ENCODE results near the gene ZDHHC5. TPM values are rescaled to one million over a fixed set of nuclear protein-coding genes. Genes with fewer than 3 reads are reported as not detected.

The ZDHHC5 gene
- polyA plus RNA-seq, 1 donor (not counting 4 experiments of a cell fraction or from before 2014, with no cell fraction given), result 79.3 TPM

DNA sequence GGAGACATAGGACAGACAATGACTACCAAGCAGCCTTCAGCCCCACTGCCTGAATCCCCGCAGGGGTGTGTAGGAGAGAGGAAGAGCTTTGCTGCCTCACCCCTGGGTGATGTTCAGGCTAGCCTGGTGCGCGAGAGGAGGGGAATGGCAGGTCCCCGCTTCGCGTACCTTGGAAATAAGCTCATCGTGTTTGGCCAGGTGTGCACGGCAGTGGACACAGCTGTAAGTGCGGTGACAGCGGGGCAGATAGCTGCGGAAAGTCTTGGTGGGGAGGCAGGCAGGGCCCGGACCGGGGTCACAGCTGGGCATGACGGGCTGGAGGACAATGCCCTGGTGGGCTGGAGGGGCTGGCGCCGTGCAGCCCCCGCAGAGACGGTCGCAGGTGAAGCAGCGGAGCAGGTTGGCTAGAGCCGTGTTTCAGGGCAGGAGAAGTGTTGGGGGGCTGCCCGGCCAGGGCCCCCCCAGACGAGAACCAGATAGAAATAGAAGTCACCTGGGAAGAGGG is 21.1 kb upstream of the ZDHHC5 start:
- TF ChIP-seq EZH2 (IDR thresholded peaks at IDR 0.05; ENCODE audit: low read length), result peak; percentile 35
- no peak for TF ChIP-seq CTCF (optimal IDR thresholded peaks at IDR 0.05 in 1 of 3, IDR thresholded peaks at IDR 0.05 in 1 of 3, conservative IDR thresholded peaks at IDR 0.05 in 1 of 3; ENCODE audit: extremely low read depth in 1 of 3, insufficient read depth in 2 of 3, low read length in 3 of 3)
- DNase-seq (ENCODE audit: low read depth, low spot score) (no peak), FAIRE-seq (no peak)
- peaks cover 0 to under 1% of the 10 kb centered on the region in 2 experiments for H3K36me3 ChIP-seq (ENCODE audit: control insufficient read depth in 2 of 2, extremely low read depth in 1 of 2, insufficient read depth in 2 of 2, low read length in 2 of 2)
- H3K4me1 ChIP-seq (ENCODE audit: control insufficient read depth, extremely low read depth, insufficient read depth, low read length), result peaks cover 41% of the 10 kb centered on the region
- no peak overlapping the region for H2AFZ ChIP-seq (ENCODE audit: control insufficient read depth, low read length)
- no peak overlapping the region for H3K4me3 ChIP-seq (ENCODE audit: control insufficient read depth in 2 of 3, extremely low read depth in 1 of 3, insufficient read depth in 2 of 3, low read depth in 1 of 3, low read length in 3 of 3)
- peak overlapping the region; percentile 27 for H3K4me2 ChIP-seq (ENCODE audit: control insufficient read depth, extremely low read depth, insufficient read depth, low read depth, low read length)
- no peaks in the 10 kb centered on the region for H3K9me3 ChIP-seq (ENCODE audit: control insufficient read depth, low read depth, low read length)
- H3K27ac ChIP-seq (ENCODE audit: control insufficient read depth, insufficient read depth, low read length), result no peak overlapping the region
- peaks cover 10% of the 10 kb centered on the region for H4K20me1 ChIP-seq (ENCODE audit: control insufficient read depth, extremely low read depth, insufficient read depth, low read length)
- no peaks in the 10 kb centered on the region for H3K9me1 ChIP-seq (ENCODE audit: control insufficient read depth, extremely low read depth, insufficient read depth, low read length)
- dilution Hi-C loops (cut with MboI; ENCODE audit: extremely low pct_ligation_motif_present, low sequenced_read_pairs), result no loop called here
- H3K9ac ChIP-seq (ENCODE audit: control insufficient read depth, extremely low read depth, insufficient read depth, low read length), result no peak overlapping the region
- peaks cover 32% of the 10 kb centered on the region for H3K27me3 ChIP-seq (ENCODE audit: control insufficient read depth, extremely low read depth, insufficient read depth, low read length)
- H3K79me2 ChIP-seq (ENCODE audit: control insufficient read depth, insufficient read depth, low read length), result peaks cover under 1% of the 10 kb centered on the region

- Histone ChIP-seq H4K20me1 (ENCODE audit: control insufficient read depth, extremely low read depth, insufficient read depth, low read length) (peaks cover 8% of the 10 kb centered on the region), H3K4me2 (ENCODE audit: control insufficient read depth, extremely low read depth, insufficient read depth, low read depth, low read length) (peak overlapping the region; percentile 27), H3K4me1 (ENCODE audit: control insufficient read depth, extremely low read depth, insufficient read depth, low read length) (peaks cover 41% of the 10 kb centered on the region), H3K9me3 (ENCODE audit: control insufficient read depth, low read depth, low read length) (no peaks in the 10 kb centered on the region), H3K27ac (ENCODE audit: control insufficient read depth, insufficient read depth, low read length) (no peak overlapping the region), H3K4me3 (ENCODE audit: control insufficient read depth in 2 of 3, extremely low read depth in 1 of 3, insufficient read depth in 2 of 3, low read depth in 1 of 3, low read length in 3 of 3) (no peak overlapping the region), H3K36me3 (ENCODE audit: control insufficient read depth in 2 of 2, extremely low read depth in 1 of 2, insufficient read depth in 2 of 2, low read length in 2 of 2) (no peaks in the 10 kb centered on the region), H2AFZ (ENCODE audit: control insufficient read depth, low read length) (no peak overlapping the region), H3K27me3 (ENCODE audit: control insufficient read depth, extremely low read depth, insufficient read depth, low read length) (peaks cover 32% of the 10 kb centered on the region), H3K9ac (ENCODE audit: control insufficient read depth, extremely low read depth, insufficient read depth, low read length) (no peak overlapping the region), H3K79me2 (ENCODE audit: control insufficient read depth, insufficient read depth, low read length) (no peaks in the 10 kb centered on the region), H3K9me1 (ENCODE audit: control insufficient read depth, extremely low read depth, insufficient read depth, low read length) (no peaks in the 10 kb centered on the region)
- FAIRE-seq, result no peak
- DNase-seq (ENCODE audit: low read depth, low spot score), result no peak
- dilution Hi-C loops (cut with MboI; ENCODE audit: extremely low pct_ligation_motif_present, low sequenced_read_pairs), result no loop called here
- TF ChIP-seq CTCF (optimal IDR thresholded peaks at IDR 0.05 in 1 of 3, IDR thresholded peaks at IDR 0.05 in 1 of 3, conservative IDR thresholded peaks at IDR 0.05 in 1 of 3; ENCODE audit: extremely low read depth in 1 of 3, insufficient read depth in 2 of 3, low read length in 3 of 3) (no peak), EZH2 (IDR thresholded peaks at IDR 0.05; ENCODE audit: low read length) (no peak)
These were observed 20.5 kb upstream of the ZDHHC5 start for GRCh38 chr11:57647372-57647771.

Data from keratinocyte (primary cell).